Measurements from ENCODE around the gene ZNF439.
"Not testable (repeated sequence)": the region's sequence is repeated elsewhere in the genome, so short reads cannot be mapped to it uniquely, and the experiment has no call there.

ZNF439 gene

DNA sequence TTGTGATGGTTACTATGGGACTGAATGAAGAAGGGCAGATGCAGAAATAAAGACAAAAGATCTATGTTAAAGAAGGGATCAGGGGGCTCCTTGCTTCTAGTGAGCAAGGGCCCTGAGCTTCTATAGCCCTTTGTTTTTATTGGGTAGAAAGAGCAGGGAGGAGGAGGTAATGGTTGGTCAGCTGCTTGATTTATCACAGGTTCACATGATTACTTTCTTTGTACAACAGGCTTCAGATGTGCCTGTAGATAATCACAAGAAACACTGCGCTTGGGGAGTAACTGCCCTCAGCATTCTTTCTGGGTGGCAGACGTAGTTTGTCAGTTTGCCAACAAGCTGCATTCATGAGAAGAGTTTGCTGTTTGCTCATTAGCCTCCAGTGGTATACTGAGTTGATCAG, 4.8 kb upstream of the ZNF439 start:
- in situ Hi-C loops (cut with HindIII; ENCODE audit: low pct_unique_long_range_greater_than_20kb, low sequenced_read_pairs), result no loop called here
- DNase-seq (ENCODE audit: low read depth in 1 of 2, low spot score in 1 of 2), result peak in 1 of 2 experiments; percentile 15
- TF ChIP-seq JUND (IDR thresholded peaks at IDR 0.05; ENCODE audit: low read depth), result no peak

- DNase-seq (ENCODE audit: low read depth in 1 of 2, low spot score in 1 of 2); in situ Hi-C loops (cut with HindIII; ENCODE audit: low pct_unique_long_range_greater_than_20kb, low sequenced_read_pairs): not testable (repeated sequence)
Measured at GRCh38 chr19:11847615-11848014, 911 bp upstream of the ZNF439 start.

DNA sequence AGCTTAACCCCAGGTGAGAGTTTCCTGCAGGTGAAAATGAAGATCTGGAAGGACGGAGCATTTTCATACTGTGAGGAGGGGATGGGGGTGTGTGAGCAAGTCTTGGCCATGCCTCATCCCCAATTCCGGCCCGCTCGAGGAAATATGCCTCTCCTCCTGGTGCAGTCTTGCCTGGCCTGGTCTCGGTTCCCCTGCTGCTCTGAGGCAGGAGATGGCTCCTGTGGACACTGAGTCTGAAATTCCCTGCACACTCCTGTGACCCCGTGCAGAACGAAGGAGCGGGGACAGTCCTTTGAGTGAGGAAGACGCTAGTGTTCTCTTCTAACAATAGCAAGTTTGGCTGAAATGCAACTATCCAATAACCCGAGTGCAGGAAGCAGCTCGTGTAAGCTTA, 329 bp upstream of the ZNF439 start:
- DNase-seq (ENCODE audit: low read depth in 1 of 2, low spot score in 1 of 2), result no peak
- no peak for TF ChIP-seq JUND (IDR thresholded peaks at IDR 0.05; ENCODE audit: low read depth)
- in situ Hi-C loops (cut with HindIII; ENCODE audit: low pct_unique_long_range_greater_than_20kb, low sequenced_read_pairs), result no loop called here

GRCh38 chr19:11850289-11850688, 1.8 kb downstream of the ZNF439 start:
- in situ Hi-C loops (cut with HindIII; ENCODE audit: low pct_unique_long_range_greater_than_20kb, low sequenced_read_pairs); DNase-seq (ENCODE audit: low read depth in 1 of 2, low spot score in 1 of 2): not testable (repeated sequence)

DNA sequence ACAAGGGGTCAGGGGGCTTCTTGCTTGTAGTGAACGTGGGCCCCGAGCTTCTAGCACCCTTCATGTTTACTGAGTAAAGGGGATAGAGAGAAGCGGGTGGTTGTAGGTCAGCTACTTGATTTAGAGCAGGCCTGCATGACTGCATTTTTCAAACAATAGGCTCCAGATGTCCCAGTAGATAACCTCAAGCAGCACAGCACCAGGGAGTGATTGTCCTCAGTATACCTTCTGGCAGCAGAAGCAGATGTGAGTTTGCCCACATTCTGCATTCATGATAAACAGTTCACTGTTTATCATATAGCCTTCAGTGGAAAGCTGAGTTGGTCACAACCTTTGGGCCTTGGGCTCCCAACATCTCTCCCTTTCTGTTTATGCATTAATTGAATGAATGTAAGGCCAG, 4.8 kb downstream of the ZNF439 start:
- in situ Hi-C loops (cut with HindIII; ENCODE audit: low pct_unique_long_range_greater_than_20kb, low sequenced_read_pairs), result no loop called here
- TF ChIP-seq JUND (IDR thresholded peaks at IDR 0.05; ENCODE audit: low read depth), result no peak
- no peak for DNase-seq (ENCODE audit: low read depth in 1 of 2, low spot score in 1 of 2)

- in situ Hi-C loops (cut with HindIII; ENCODE audit: low pct_unique_long_range_greater_than_20kb, low sequenced_read_pairs), result no loop called here
- TF ChIP-seq JUND (IDR thresholded peaks at IDR 0.05; ENCODE audit: low read depth), result no peak
- no peak for DNase-seq (ENCODE audit: low read depth in 1 of 2, low spot score in 1 of 2)
Measured at GRCh38 chr19:11856596-11857250, 8.2 kb downstream of the ZNF439 start.

- DNase-seq (ENCODE audit: low read depth in 1 of 2, low spot score in 1 of 2), result peak in 1 of 2 experiments; percentile 35
- no peak for TF ChIP-seq JUND (IDR thresholded peaks at IDR 0.05; ENCODE audit: low read depth)
- in situ Hi-C loops (cut with HindIII; ENCODE audit: low pct_unique_long_range_greater_than_20kb, low sequenced_read_pairs), result no loop called here
Measured at GRCh38 chr19:11860721-11861120, 12.2 kb downstream of the ZNF439 start.

- TF ChIP-seq JUND (IDR thresholded peaks at IDR 0.05; ENCODE audit: low read depth), result no peak
- DNase-seq (ENCODE audit: low read depth in 1 of 2, low spot score in 1 of 2), result no peak
- in situ Hi-C loops (cut with HindIII; ENCODE audit: low pct_unique_long_range_greater_than_20kb, low sequenced_read_pairs), result no loop called here
Measured at GRCh38 chr19:11861301-11861700, 12.8 kb downstream of the ZNF439 start.

GRCh38 chr19:11867766-11868165, 19.2 kb downstream of the ZNF439 start:
- in situ Hi-C loops (cut with HindIII; ENCODE audit: low pct_unique_long_range_greater_than_20kb, low sequenced_read_pairs); DNase-seq (ENCODE audit: low read depth in 1 of 2, low spot score in 1 of 2): not testable (repeated sequence)

GRCh38 chr19:11868188-11868587, 19.7 kb downstream of the ZNF439 start:
- DNase-seq (ENCODE audit: low read depth in 1 of 2, low spot score in 1 of 2), result no peak
- in situ Hi-C loops (cut with HindIII; ENCODE audit: low pct_unique_long_range_greater_than_20kb, low sequenced_read_pairs), result no loop called here
- TF ChIP-seq JUND (IDR thresholded peaks at IDR 0.05; ENCODE audit: low read depth), result no peak

GRCh38 chr19:11872624-11873023, 24.1 kb downstream of the ZNF439 start:
- in situ Hi-C loops (cut with HindIII; ENCODE audit: low pct_unique_long_range_greater_than_20kb, low sequenced_read_pairs), result no loop called here
- no peak for DNase-seq (ENCODE audit: low read depth in 1 of 2, low spot score in 1 of 2)
- no peak for TF ChIP-seq JUND (IDR thresholded peaks at IDR 0.05; ENCODE audit: low read depth)

DNA sequence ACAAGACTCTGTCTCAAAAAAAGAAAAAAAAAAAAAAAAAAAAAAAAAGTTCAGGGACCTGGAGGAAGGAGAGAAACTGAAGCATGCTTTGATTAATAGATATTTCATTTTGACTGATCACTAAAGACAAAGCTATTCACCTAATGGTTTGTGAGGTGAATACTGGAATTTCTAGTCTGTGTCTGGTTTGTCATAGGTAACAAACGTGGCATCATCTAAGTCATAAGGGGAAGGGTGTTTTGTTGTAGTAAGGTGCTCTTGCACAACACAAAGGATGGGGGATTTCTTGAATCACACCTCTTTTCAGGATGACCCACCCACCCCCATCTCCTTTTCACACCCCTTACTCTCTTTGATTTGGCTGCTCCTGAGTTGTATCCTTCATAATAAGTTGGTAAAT, 25.2 kb downstream of the ZNF439 start:
- in situ Hi-C loops (cut with HindIII; ENCODE audit: low pct_unique_long_range_greater_than_20kb, low sequenced_read_pairs), result no loop called here
- DNase-seq (ENCODE audit: low read depth in 1 of 2, low spot score in 1 of 2), result no peak
- no peak for TF ChIP-seq JUND (IDR thresholded peaks at IDR 0.05; ENCODE audit: low read depth)

DNA sequence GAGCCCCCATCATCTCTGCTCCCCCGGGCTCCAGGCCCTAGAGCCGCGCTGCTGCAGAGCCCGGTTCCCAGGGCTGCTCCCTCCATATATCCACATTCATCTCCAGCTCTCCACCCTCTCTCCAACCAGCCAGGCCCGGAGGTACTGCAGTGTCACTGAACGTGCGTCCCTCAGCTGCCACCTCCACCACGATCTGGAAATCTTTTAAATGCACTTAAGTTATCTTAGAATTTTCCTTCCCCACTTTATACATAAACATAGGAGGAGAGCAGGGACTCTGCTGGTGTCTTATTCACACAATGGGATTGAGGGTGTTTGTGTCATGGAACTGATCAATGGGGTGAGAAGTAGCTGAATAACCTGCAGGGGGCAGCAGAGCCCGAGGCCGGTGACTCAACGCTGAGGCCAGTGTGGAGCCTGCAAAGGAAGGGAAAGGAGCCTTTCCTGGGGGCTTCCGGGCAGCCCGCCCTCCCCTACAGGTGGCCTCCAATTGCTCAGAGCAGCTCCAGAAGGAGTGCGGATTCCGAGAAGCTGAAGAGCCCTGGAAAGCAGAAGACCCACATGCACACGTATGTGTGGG, 31.3 kb downstream of the ZNF439 start:
- in situ Hi-C loops (cut with HindIII; ENCODE audit: low pct_unique_long_range_greater_than_20kb, low sequenced_read_pairs); DNase-seq (ENCODE audit: low read depth in 1 of 2, low spot score in 1 of 2): not testable (repeated sequence)

DNA sequence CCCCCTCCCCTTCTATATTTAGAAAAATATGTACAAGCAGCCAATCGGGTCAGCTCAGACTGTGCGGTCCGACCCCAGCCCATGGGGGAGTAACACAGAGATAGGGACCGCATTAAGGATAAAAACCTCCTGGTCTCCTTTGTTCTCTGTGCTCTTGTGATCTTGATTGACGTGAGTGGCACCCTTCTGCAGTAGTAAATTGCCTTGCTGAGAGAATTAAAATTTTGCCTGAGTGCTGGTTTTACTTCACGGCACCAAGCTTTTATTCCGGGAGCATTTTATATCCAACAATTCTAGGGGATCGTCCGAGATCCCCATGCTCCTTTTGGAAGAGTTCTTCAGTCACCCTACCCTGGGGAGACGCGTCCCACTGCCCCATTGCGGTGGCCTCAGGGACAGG, 32.1 kb downstream of the ZNF439 start:
- TF ChIP-seq JUND (IDR thresholded peaks at IDR 0.05; ENCODE audit: low read depth), result no peak
- DNase-seq (ENCODE audit: low read depth in 1 of 2, low spot score in 1 of 2), result no peak
- in situ Hi-C loops (cut with HindIII; ENCODE audit: low pct_unique_long_range_greater_than_20kb, low sequenced_read_pairs), result no loop called here
